HepG2 (cell line): ENCODE measurements around the gene JPH4. TPM values are rescaled to one million over a fixed set of nuclear protein-coding genes. Genes with fewer than 3 reads are reported as not detected.

Experiments used
- ASH2L ChIP-seq: fragments of 300-600, 200-600 bp; sonication (generic); IDR thresholded peaks from 2 replicates; pipeline ENCODE4 v1.7.0; 2017; ENCODE audit warnings: low read depth, mild to moderate bottlenecking, moderate library complexity, mixed read lengths, low read length; ENCODE audit not compliant: insufficient read length
- CCAR2 ChIP-seq: fragments of 200-400 bp; formaldehyde crosslinking; optimal IDR thresholded peaks from 2 replicates; pipeline ENCODE3; 2018; ENCODE audit warnings: low read depth, mild to moderate bottlenecking, low read length, moderate library complexity
- GATAD2A ChIP-seq: IDR thresholded peaks from 2 replicates; pipeline ENCODE4 v1.6.1; 2016
- HNF4G ChIP-seq, 2 experiments: sonication (generic) in 1 of 2; formaldehyde crosslinking in 1 of 2; IDR thresholded peaks; 2 replicates each; pipeline versions ENCODE4 v1.4.0 to v1.6.1; 2011 to 2020; ENCODE audit warnings: borderline replicate concordance in 2 of 2, low read depth in 2 of 2, mild to moderate bottlenecking in 2 of 2, low read length in 1 of 2, missing genetic modification reagents in 1 of 2, moderate library complexity in 1 of 2
- HNRNPLL ChIP-seq: fragments of 200-400 bp; formaldehyde crosslinking; IDR thresholded peaks from 2 replicates; pipeline ENCODE4 v1.6.1; 2017; ENCODE audit warnings: mild to moderate bottlenecking, low read depth, low read length; ENCODE audit not compliant: poor library complexity, severe bottlenecking
- IKZF4 ChIP-seq: sonication (generic); formaldehyde crosslinking; IDR thresholded peaks from 2 replicates; pipeline ENCODE4 v1.5.1; 2020; ENCODE audit warnings: borderline replicate concordance, mild to moderate bottlenecking, low read depth, missing genetic modification reagents; ENCODE audit errors: not compliant biosample characterization
- MZF1 ChIP-seq: sonication (generic); formaldehyde crosslinking; IDR thresholded peaks from 2 replicates; pipeline ENCODE4 v1.8.1; 2023; ENCODE audit warnings: mild to moderate bottlenecking, missing genetic modification reagents, borderline replicate concordance
- NFIC ChIP-seq: IDR thresholded peaks from 2 replicates; pipeline ENCODE4 v1.6.1; 2012; ENCODE audit warnings: mild to moderate bottlenecking, low read length, inconsistent platforms
- NFKB2 ChIP-seq: sonication (generic); formaldehyde crosslinking; IDR thresholded peaks from 2 replicates; pipeline ENCODE4 v1.4.0; 2020; ENCODE audit warnings: missing genetic modification reagents, borderline replicate concordance
- NONO ChIP-seq, 2 experiments: fragments of 450-650 bp in 1 of 2; sonication (generic) in 1 of 2; formaldehyde crosslinking in 1 of 2; IDR thresholded peaks in 1 of 2; conservative IDR thresholded peaks in 1 of 2; 2 replicates each; pipeline versions ENCODE4 v1.6.1 to v1.8.0; 2017 to 2022; ENCODE audit warnings: mild to moderate bottlenecking in 1 of 2, missing genetic modification reagents in 1 of 2, moderate library complexity in 1 of 2
- PHF8 ChIP-seq: sonication (generic); formaldehyde crosslinking; IDR thresholded peaks from 2 replicates; pipeline ENCODE4 v1.5.0; 2020; ENCODE audit warnings: missing genetic modification reagents
- RAD21 ChIP-seq: fragments of 450-650 bp; formaldehyde crosslinking; IDR thresholded peaks from 2 replicates; pipeline ENCODE4 v1.5.0; 2020; ENCODE audit warnings: mild to moderate bottlenecking
- SP5 ChIP-seq: IDR thresholded peaks from 2 replicates; pipeline ENCODE4 v1.6.1; 2016; ENCODE audit warnings: low read depth, borderline replicate concordance
- SPEN ChIP-seq: sonication (generic); formaldehyde crosslinking; IDR thresholded peaks from 2 replicates; pipeline ENCODE4 v1.5.1; 2020; ENCODE audit warnings: low read depth, mild to moderate bottlenecking, missing genetic modification reagents
- WIZ ChIP-seq: sonication (generic); formaldehyde crosslinking; IDR thresholded peaks from 2 replicates; pipeline ENCODE4 v1.5.1; 2020; ENCODE audit warnings: mild to moderate bottlenecking, missing genetic modification reagents
- ZFX ChIP-seq: sonication (generic); formaldehyde crosslinking; IDR thresholded peaks from 2 replicates; pipeline ENCODE4 v1.4.0; 2020; ENCODE audit warnings: mild to moderate bottlenecking, low read depth, missing genetic modification reagents, moderate library complexity
- ZNF225 ChIP-seq: sonication (generic); formaldehyde crosslinking; IDR thresholded peaks from 2 replicates; pipeline ENCODE4 v1.4.0; 2020; ENCODE audit warnings: mild to moderate bottlenecking, missing genetic modification reagents
- ZNF251 ChIP-seq: sonication (generic); formaldehyde crosslinking; IDR thresholded peaks from 2 replicates; pipeline ENCODE4 v1.9.0; 2021; ENCODE audit warnings: mild to moderate bottlenecking, missing genetic modification reagents
- ZNF563 ChIP-seq: sonication (generic); formaldehyde crosslinking; IDR thresholded peaks from 2 replicates; pipeline ENCODE4 v1.8.0; 2022; ENCODE audit warnings: mild to moderate bottlenecking, moderate library complexity, missing genetic modification reagents
- ZNF724P ChIP-seq: sonication (generic); formaldehyde crosslinking; IDR thresholded peaks from 2 replicates; pipeline ENCODE4 v1.8.0; 2022; ENCODE audit warnings: missing genetic modification reagents, borderline replicate concordance
- ZNF772 ChIP-seq: sonication (generic); formaldehyde crosslinking; IDR thresholded peaks from 2 replicates; pipeline ENCODE4 v1.5.0; 2020; ENCODE audit warnings: mild to moderate bottlenecking, missing genetic modification reagents
- ZNF782 ChIP-seq: sonication (generic); formaldehyde crosslinking; IDR thresholded peaks from 2 replicates; pipeline ENCODE4 v1.4.0; 2020; ENCODE audit warnings: missing genetic modification reagents, mild to moderate bottlenecking, borderline replicate concordance
- ZNF878 ChIP-seq: sonication (generic); formaldehyde crosslinking; IDR thresholded peaks from 2 replicates; pipeline ENCODE4 v1.8.1; 2023; ENCODE audit warnings: mild to moderate bottlenecking, missing genetic modification reagents, moderate library complexity
- polyA plus RNA-seq, 8 experiments: library from polyadenylated mRNA; depleted of rRNA in 3 of 8; stranded (reverse) in 7 of 8; unstranded in 1 of 8; fragments of >200 nt; fragmentation: Illumina TruSeq in 4 of 8; extraction: Trizol in 4 of 8; gene quantifications; 2 replicates each; pipeline versions ENCODE4 v1.2.1 to v1.2.3, GENCODE V29; 2011 to 2016; ENCODE audit warnings: low read depth in 4 of 8, missing spikeins in 1 of 8, mixed read lengths in 1 of 8; ENCODE audit not compliant: insufficient read depth in 1 of 8
- total RNA-seq, 5 experiments: library from RNA; depleted of rRNA; stranded (reverse); fragments of >200 nt; fragmentation: Illumina TruSeq; extraction: Trizol; gene quantifications; 2 replicates each; pipeline ENCODE4 v1.2.3, GENCODE V29; 2016; ENCODE audit warnings: low read depth in 1 of 5
- TF ChIP-seq, protein P1 (sequence below): sonication (generic); formaldehyde crosslinking; IDR thresholded peaks from 2 replicates; pipeline ENCODE4 v1.5.0; 2020; ENCODE audit warnings: mild to moderate bottlenecking, missing genetic modification reagents, moderate library complexity
- TF ChIP-seq, protein P2 (sequence below): sonication (generic); formaldehyde crosslinking; IDR thresholded peaks from 2 replicates; pipeline ENCODE4 v1.8.1; 2023; ENCODE audit warnings: mild to moderate bottlenecking, missing genetic modification reagents

JPH4 gene
- total and polyA plus RNA-seq, 2 of the 13 experiments (the other 11 are each of a cell fraction or from before 2014, with no cell fraction given), result 0.08 to 0.22 TPM

DNA sequence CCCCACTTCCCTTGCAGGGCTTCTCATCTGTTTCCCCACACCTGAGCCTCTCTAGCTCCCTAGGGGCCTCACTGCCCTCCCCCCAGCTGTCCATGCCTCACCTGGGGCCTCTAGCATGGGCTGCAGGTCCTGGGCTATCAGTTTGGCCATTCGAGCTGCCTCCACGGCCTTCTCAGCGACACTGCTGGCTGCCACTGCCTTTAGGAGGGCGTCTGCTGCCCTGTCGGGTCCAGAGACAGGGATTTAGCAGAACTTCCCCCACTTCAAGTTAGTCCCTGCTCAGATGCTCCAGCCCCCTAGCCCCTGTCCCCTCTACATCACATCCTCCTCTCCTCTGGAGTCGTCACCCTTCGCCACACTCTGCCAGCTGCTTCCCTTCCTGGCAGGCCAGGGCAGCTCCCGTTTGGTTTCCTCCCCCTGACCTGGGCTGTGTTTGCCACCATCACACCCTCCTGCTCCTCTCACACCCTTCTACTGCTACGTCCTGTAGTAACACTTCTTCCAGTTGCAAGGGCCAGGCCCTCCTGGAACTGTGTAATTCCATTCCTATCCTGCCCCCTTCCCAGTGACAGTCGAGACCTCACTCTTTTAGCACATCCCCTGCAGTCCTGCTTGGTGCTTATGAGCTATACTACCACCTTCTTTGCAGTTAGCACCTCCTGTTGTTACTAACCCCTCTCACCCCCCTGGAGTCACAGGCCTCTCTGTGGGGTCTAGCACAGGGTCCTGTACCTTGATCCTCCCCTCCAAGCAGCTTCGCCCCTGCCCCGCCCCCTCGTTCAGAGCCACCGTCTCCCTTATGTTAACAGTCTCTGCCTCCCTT lies 6.7 kb downstream of the JPH4 start (continued):
- TF ChIP-seq HNRNPLL (no peak), ZNF563 (CRISPR knock-in tag) (no peak), CCAR2 (no peak), MZF1 (CRISPR knock-in tag) (peak; percentile 44; the same call in 1 of the 2 replicates), ZFX (peak; percentile 57), SP5 (CRISPR knock-in tag) (0 out of 2 replicates have a peak, but pooled peaks have one; percentile 51), ASH2L (peak; percentile 45), ZNF225 (peak; percentile 77; the same call in 1 of the 2 replicates), IKZF4 (CRISPR knock-in tag) (peak; percentile 26), ZNF772 (CRISPR knock-in tag) (peak; percentile 12; the same call in 1 of the 2 replicates), SPEN (peak; percentile 5; the same call in 1 of the 2 replicates), HNF4G (IDR thresholded peaks at IDR 0.05; ENCODE audit: borderline replicate concordance, low read depth, low read length) (peak; percentile 25; the same call in 1 of the 2 replicates), HNF4G (CRISPR knock-in tag; IDR thresholded peaks at IDR 0.05; ENCODE audit: borderline replicate concordance, low read depth) (no peak), WIZ (CRISPR knock-in tag) (peak; percentile 31; the same call in 1 of the 2 replicates), NFIC (no peak), PHF8 (CRISPR knock-in tag) (no peak), ZNF724P (0 out of 2 replicates have a peak, but pooled peaks have one; percentile 47), RAD21 (CRISPR knock-in tag) (no peak), NONO (IDR thresholded peaks at IDR 0.05) (no peak), NONO (CRISPR knock-in tag; conservative IDR thresholded peaks at IDR 0.05) (peak; percentile 17; the same call in 1 of the 2 replicates), NFKB2 (CRISPR knock-in tag) (0 out of 2 replicates have a peak, but pooled peaks have one; percentile 59), ZNF782 (CRISPR knock-in tag) (0 out of 2 replicates have a peak, but pooled peaks have one; percentile 28), ZNF251 (CRISPR knock-in tag) (no peak), ZNF878 (no peak), GATAD2A (CRISPR knock-in tag) (peak; percentile 29; the same call in 1 of the 2 replicates)
- TF ChIP-seq, protein P1, sequence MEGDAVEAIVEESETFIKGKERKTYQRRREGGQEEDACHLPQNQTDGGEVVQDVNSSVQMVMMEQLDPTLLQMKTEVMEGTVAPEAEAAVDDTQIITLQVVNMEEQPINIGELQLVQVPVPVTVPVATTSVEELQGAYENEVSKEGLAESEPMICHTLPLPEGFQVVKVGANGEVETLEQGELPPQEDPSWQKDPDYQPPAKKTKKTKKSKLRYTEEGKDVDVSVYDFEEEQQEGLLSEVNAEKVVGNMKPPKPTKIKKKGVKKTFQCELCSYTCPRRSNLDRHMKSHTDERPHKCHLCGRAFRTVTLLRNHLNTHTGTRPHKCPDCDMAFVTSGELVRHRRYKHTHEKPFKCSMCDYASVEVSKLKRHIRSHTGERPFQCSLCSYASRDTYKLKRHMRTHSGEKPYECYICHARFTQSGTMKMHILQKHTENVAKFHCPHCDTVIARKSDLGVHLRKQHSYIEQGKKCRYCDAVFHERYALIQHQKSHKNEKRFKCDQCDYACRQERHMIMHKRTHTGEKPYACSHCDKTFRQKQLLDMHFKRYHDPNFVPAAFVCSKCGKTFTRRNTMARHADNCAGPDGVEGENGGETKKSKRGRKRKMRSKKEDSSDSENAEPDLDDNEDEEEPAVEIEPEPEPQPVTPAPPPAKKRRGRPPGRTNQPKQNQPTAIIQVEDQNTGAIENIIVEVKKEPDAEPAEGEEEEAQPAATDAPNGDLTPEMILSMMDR (CRISPR knock-in tag), result 0 out of 2 replicates have a peak, but pooled peaks have one; percentile 3
- TF ChIP-seq, protein P2, sequence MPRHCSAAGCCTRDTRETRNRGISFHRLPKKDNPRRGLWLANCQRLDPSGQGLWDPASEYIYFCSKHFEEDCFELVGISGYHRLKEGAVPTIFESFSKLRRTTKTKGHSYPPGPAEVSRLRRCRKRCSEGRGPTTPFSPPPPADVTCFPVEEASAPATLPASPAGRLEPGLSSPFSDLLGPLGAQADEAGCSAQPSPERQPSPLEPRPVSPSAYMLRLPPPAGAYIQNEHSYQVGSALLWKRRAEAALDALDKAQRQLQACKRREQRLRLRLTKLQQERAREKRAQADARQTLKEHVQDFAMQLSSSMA (CRISPR knock-in tag), result peak; percentile 47; the same call in 1 of the 2 replicates
